Stimulated activated CD8-positive, alpha-beta memory T cell treated with anti-CD3 and anti-CD28 coated beads, Interleukin-15, amount 100 ng/mL, for 4 hours (primary cell): ENCODE measurements around the gene COL4A6.

Experiments used
- DNase-seq, 2 donors: peaks; one replicate each; pipeline ENCODE4 v3.0.0-alpha.2; 2020; ENCODE audit warnings: low read depth in 2 of 2

The COL4A6 gene

GRCh38 chrX:108216919-108217571 lies 221.2 kb downstream of the COL4A6 start:
- no peak for DNase-seq

GRCh38 chrX:108216405-108216804 lies 221.8 kb downstream of the COL4A6 start:
- no peak for DNase-seq

GRCh38 chrX:108211301-108211700 lies 226.9 kb downstream of the COL4A6 start:
- no peak for DNase-seq

- no peak for DNase-seq
These were observed 229.1 kb downstream of the COL4A6 start for GRCh38 chrX:108209006-108209554.

- no peak for DNase-seq
These were observed 234.7 kb downstream of the COL4A6 start for GRCh38 chrX:108203540-108203939.

- DNase-seq: no peak
These were observed 238.5 kb downstream of the COL4A6 start for GRCh38 chrX:108199691-108200090.

- no peak for DNase-seq
These were observed 239.2 kb downstream of the COL4A6 start for GRCh38 chrX:108199041-108199440.

GRCh38 chrX:108198420-108198819 lies 239.8 kb downstream of the COL4A6 start:
- no peak for DNase-seq

- DNase-seq: no peak
These were observed 251.4 kb downstream of the COL4A6 start for GRCh38 chrX:108186811-108187210.

GRCh38 chrX:108178143-108178498 lies 260.1 kb downstream of the COL4A6 start:
- no peak for DNase-seq

GRCh38 chrX:108177351-108178142 lies 260.7 kb downstream of the COL4A6 start:
- no peak for DNase-seq

- no peak for DNase-seq
These were observed 264.3 kb downstream of the COL4A6 start for GRCh38 chrX:108173874-108174273.

- no peak for DNase-seq
These were observed 266.6 kb downstream of the COL4A6 start for GRCh38 chrX:108171671-108172070.

GRCh38 chrX:108169768-108170167 lies 268.5 kb downstream of the COL4A6 start:
- no peak for DNase-seq

GRCh38 chrX:108168961-108169740 lies 269.1 kb downstream of the COL4A6 start:
- no peak for DNase-seq

- DNase-seq: no peak
These were observed 270.9 kb downstream of the COL4A6 start for GRCh38 chrX:108167211-108167872.

- no peak for DNase-seq
These were observed 272.7 kb downstream of the COL4A6 start for GRCh38 chrX:108165383-108166111.

- DNase-seq: no peak
These were observed 274.7 kb downstream of the COL4A6 start for GRCh38 chrX:108163333-108164082.

- no peak for DNase-seq
These were observed 276.0 kb downstream of the COL4A6 start for GRCh38 chrX:108162265-108162664.

- DNase-seq: no peak
These were observed 277.9 kb downstream of the COL4A6 start for GRCh38 chrX:108160309-108160708.
